Left cardiac atrium (tissue), 4 donors: ENCODE data around the gene ADH4. TPM values are rescaled to one million over a fixed set of nuclear protein-coding genes. Genes with fewer than 3 reads are reported as not detected.
"Not testable (repeated sequence)": the region's sequence is repeated elsewhere in the genome, so short reads cannot be mapped to it uniquely, and the experiment has no call there.

Experiments used
- ATAC-seq, 2 donors: fragments of 200-7000 bp; cut with Tn5 transposase; one replicate each; pipeline ENCODE4 v1.9.1; 2020; ENCODE audit warnings: mild to moderate bottlenecking in 2 of 2, moderate library complexity in 2 of 2
- DNase-seq: peaks from one replicate; pipeline ENCODE4 v3.0.0-alpha.2; 2020
- intact Hi-C, 2 donors: fragments of 100-400 bp; cut with DNase I; formaldehyde crosslinking; loops; one replicate each; pipeline versions ENCODE4 v1.14.1 to v1.15.1; 2022 to 2023
- total RNA-seq, 2 donors: library from RNA; stranded (reverse); fragmentation: NEBNext Ultra II Directional; extraction: Animal tissue kit (Norgen Biotek cat#: 25700); gene quantifications; one replicate each; pipeline ENCODE4 v1.2.1, GENCODE V29; 2021
- donor health status: DM: no; HTN: yes; CAD: no.
- donor health status: DM: no; HTN: yes; CAD: no; lungs with severe emphysema.
- donor health status: DM: yes; HTN: yes; CAD: no.
- donor health status: Dilated cardiomyopathy.

The ADH4 gene
- total RNA-seq, 2 donors from 2014 or later: 0.27 to 1.1 TPM

GRCh38 chr4:99088481-99089365, 55.4 kb downstream of the ADH4 start, which contains the start of gene ADH5:
ADH5 (minus strand) TSS chr4:99088788; CDS start chr4:99088700, 88 bp downstream.
- intact Hi-C loops: no loop called here
- DNase-seq (peak; percentile 94), ATAC-seq (peak; percentile 98 to 100)

GRCh38 chr4:99088023-99088449, 56.1 kb downstream of the ADH4 start:
- ATAC-seq (peak; percentile 72 to 80), DNase-seq (peak; percentile 60)
- intact Hi-C loops: no loop called here

- intact Hi-C loops: no loop called here
- ATAC-seq: no peak
- DNase-seq: no peak
Measured at GRCh38 chr4:99084595-99084994, 59.5 kb downstream of the ADH4 start.

GRCh38 chr4:99082192-99082591, 61.9 kb downstream of the ADH4 start:
- ATAC-seq (no peak), DNase-seq (no peak)
- intact Hi-C loops: no loop called here

- ATAC-seq, intact Hi-C loops, DNase-seq: not testable (repeated sequence)
Measured at GRCh38 chr4:99080869-99081268, 63.2 kb downstream of the ADH4 start.

- ATAC-seq (no peak), DNase-seq (no peak)
- intact Hi-C loops: no loop called here
Measured at GRCh38 chr4:99079625-99080295, 64.3 kb downstream of the ADH4 start.

GRCh38 chr4:99078931-99079624, 65.0 kb downstream of the ADH4 start:
- ATAC-seq (no peak), DNase-seq (no peak)
- intact Hi-C loops: no loop called here

GRCh38 chr4:99078336-99078735, 65.8 kb downstream of the ADH4 start:
- intact Hi-C loops: no loop called here
- ATAC-seq: no peak
- no peak for DNase-seq

- no peak for ATAC-seq
- intact Hi-C loops: no loop called here
- no peak for DNase-seq
Measured at GRCh38 chr4:99077177-99077576, 66.9 kb downstream of the ADH4 start.

- intact Hi-C loops: no loop called here
Measured at GRCh38 chr4:99076292-99076976, 67.7 kb downstream of the ADH4 start.

GRCh38 chr4:99074816-99075215, 69.3 kb downstream of the ADH4 start:
- no peak for DNase-seq
- intact Hi-C loops: no loop called here
- ATAC-seq: no peak

More at GRCh38 chr4:99076292-99076976, 67.7 kb downstream of the ADH4 start:
- ATAC-seq: no peak
- DNase-seq: no peak

Other genes with a start within 250 kb of the ADH4 start
- gene EIF4E, start 215.2 kb downstream of the ADH4 start, total RNA-seq: 10 to 100 TPM; 49.2 to 82.1 TPM
- gene METAP1, start 148.6 kb downstream of the ADH4 start, total RNA-seq: 10 to 100 TPM; 38.0 to 50.0 TPM
- 100 to 1,000 TPM; 119 to 136 TPM for gene ADH5, start 55.5 kb downstream of the ADH4 start, total RNA-seq
- gene ADH6, start 74.9 kb upstream of the ADH4 start, total RNA-seq: not detected
- gene ADH1A, start 146.7 kb upstream of the ADH4 start, total RNA-seq: 1 to 10 TPM in 1 of 2 donors, under 1 TPM in 1; 0.44 to 2.2 TPM
- 100 to 1,000 TPM; 201 to 523 TPM for gene ADH1B, start 177.1 kb upstream of the ADH4 start, total RNA-seq
- gene ADH1C, start 208.4 kb upstream of the ADH4 start, total RNA-seq: 1 to 10 TPM; 6.7 to 9.9 TPM